ENCODE data around the gene EIPR1.
A peak's percentile ranks its signal among the peaks of the same experiment; 100 is the strongest.

Gene EIPR1

DNA sequence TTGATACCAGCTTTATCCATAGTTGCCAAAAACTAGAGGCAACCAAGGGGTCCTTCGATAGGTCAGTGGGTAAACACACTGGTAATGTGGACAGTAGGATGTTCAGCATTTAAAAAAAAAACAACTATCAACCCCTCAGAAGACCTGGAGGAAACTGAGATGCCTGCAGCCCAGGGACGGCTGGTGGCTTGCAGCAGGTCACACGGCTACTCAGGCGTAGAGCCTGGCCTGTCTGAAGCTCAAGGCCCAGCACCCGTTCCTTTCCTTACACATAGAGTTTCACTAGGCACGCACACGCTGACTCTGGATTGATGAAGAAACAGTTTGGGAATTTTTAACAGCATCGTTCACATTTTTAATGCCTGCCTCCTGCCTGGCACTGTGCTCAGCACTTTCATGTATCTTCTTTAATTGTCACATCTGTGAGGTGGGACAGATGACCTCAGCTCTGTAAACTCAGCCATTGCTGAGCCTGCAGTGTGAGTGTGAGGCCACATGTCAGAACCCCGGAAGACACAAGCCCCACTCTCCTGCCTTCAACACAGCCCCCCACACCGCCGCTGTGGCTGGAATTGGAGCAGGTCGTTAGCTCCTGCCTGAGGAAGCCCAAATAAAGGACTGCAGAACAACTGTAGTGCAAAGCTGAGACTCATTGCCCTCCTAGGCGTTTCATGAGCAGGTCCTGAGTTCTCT is 42.6 kb upstream of the EIPR1 start:
- no peak overlapping the region for H2BK15ac ChIP-seq (ENCODE audit: low read depth, poor library complexity, severe bottlenecking)
- no peak overlapping the region for H3K27ac ChIP-seq (ENCODE audit: low read length, poor library complexity, severe bottlenecking)
- no peak overlapping the region for H3K9ac ChIP-seq (ENCODE audit: low read length)
- H3K4me2 ChIP-seq (ENCODE audit: low read length, poor library complexity, severe bottlenecking): no peak overlapping the region
- no peak overlapping the region for H2BK12ac ChIP-seq (ENCODE audit: low read length in 2 of 2)
- no peak overlapping the region for H3K14ac ChIP-seq (ENCODE audit: low read length in 2 of 2)
- no peak for DNase-seq
- peaks cover 43% of the 10 kb centered on the region for H3K79me1 ChIP-seq (replicated peaks; ENCODE audit: low read length, poor library complexity, severe bottlenecking)
- H4K91ac ChIP-seq (ENCODE audit: low read length): no peak overlapping the region
- no peak overlapping the region for H3K4ac ChIP-seq (ENCODE audit: low read depth in 1 of 2, low read length in 2 of 2)
- WGBS: 90% methylated on average over 13 of the region's 13 CpGs
- peaks cover 5% of the 10 kb centered on the region for H3K4me1 ChIP-seq (ENCODE audit: control insufficient read depth, insufficient read depth, low read depth, low read length)
- no peak overlapping the region for H2AFZ ChIP-seq (ENCODE audit: low read depth, low read length)
- peaks cover 57 to 69% of the 10 kb centered on the region in 2 experiments for H3K36me3 ChIP-seq (ENCODE audit: control insufficient read depth in 1 of 2, insufficient read depth in 2 of 2, low read depth in 1 of 2, low read length in 2 of 2)
- H3K27me3 ChIP-seq (ENCODE audit: control insufficient read depth in 1 of 2, insufficient read depth in 1 of 2, low read length in 2 of 2): no peaks in the 10 kb centered on the region
- no peak overlapping the region for H3K23ac ChIP-seq (ENCODE audit: low read length in 2 of 2)
- H3K4me3 ChIP-seq (ENCODE audit: insufficient read depth in 1 of 2, low read depth in 1 of 2, low read length in 2 of 2): no peak overlapping the region
- H2BK5ac ChIP-seq (ENCODE audit: low read depth, low read length, poor library complexity, severe bottlenecking): no peak overlapping the region
- no peak overlapping the region for H3K18ac ChIP-seq (ENCODE audit: low read depth in 1 of 2, low read length in 2 of 2)
- H3K9me3 ChIP-seq (ENCODE audit: control insufficient read depth, low read length): no peaks in the 10 kb centered on the region
- no peak overlapping the region for H2AK5ac ChIP-seq (ENCODE audit: low read length, severe bottlenecking)
- H4K8ac ChIP-seq (ENCODE audit: low read length): no peak overlapping the region
- H2BK120ac ChIP-seq (ENCODE audit: low read depth, low read length): no peak overlapping the region

DNA sequence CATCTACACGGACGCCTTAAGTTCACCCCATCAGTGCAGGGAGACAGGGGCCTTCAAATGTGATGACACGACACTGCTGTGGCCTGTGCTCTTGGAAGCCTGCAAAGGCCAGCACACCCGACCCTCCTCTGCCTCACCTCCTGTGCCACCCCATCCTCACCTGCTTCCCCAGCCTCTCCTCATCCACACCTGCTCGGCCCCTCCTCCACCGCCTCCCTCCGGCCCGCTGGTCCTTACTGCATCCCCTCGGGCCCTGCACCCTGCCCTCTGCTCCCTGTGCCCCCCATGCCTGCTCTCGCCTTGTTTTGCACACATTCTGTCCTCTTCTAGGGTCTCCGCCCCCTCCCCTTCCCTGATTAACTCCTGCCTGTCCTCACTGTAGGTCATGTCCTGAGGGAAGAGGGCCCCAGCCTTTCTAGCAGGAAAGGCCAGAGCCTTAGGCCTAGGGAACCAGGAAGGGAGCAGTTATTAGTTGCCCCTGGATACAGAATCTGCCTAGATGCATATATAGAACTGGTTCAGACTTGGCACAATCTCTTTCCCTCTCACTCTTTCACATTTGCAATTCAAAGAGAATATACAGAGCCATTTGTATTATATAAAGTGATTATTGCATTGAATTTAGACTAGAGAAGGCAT is 41.3 kb upstream of the EIPR1 start:
- Histone ChIP-seq H2AK5ac (ENCODE audit: low read length, severe bottlenecking) (no peak overlapping the region), H3K9me3 (ENCODE audit: control insufficient read depth, low read length) (no peaks in the 10 kb centered on the region), H3K18ac (ENCODE audit: low read depth in 1 of 2, low read length in 2 of 2) (no peak overlapping the region), H3K4me2 (ENCODE audit: low read length, poor library complexity, severe bottlenecking) (no peak overlapping the region), H4K91ac (ENCODE audit: low read length) (no peak overlapping the region), H3K4me3 (ENCODE audit: insufficient read depth in 1 of 2, low read depth in 1 of 2, low read length in 2 of 2) (no peak overlapping the region), H3K36me3 (ENCODE audit: control insufficient read depth in 1 of 2, insufficient read depth in 2 of 2, low read depth in 1 of 2, low read length in 2 of 2) (peaks cover 59 to 64% of the 10 kb centered on the region in 2 experiments), H2BK120ac (ENCODE audit: low read depth, low read length) (no peak overlapping the region), H2BK15ac (ENCODE audit: low read depth, poor library complexity, severe bottlenecking) (no peak overlapping the region), H2AFZ (ENCODE audit: low read depth, low read length) (no peak overlapping the region), H3K9ac (ENCODE audit: low read length) (no peak overlapping the region), H3K4me1 (ENCODE audit: control insufficient read depth, insufficient read depth, low read depth, low read length) (peaks cover 5% of the 10 kb centered on the region), H2BK12ac (ENCODE audit: low read length in 2 of 2) (no peak overlapping the region), H3K79me1 (replicated peaks; ENCODE audit: low read length, poor library complexity, severe bottlenecking) (peaks cover 45% of the 10 kb centered on the region), H3K27me3 (ENCODE audit: control insufficient read depth in 1 of 2, insufficient read depth in 1 of 2, low read length in 2 of 2) (no peaks in the 10 kb centered on the region), H4K8ac (ENCODE audit: low read length) (peak overlapping the region; percentile 15), H3K4ac (ENCODE audit: low read depth in 1 of 2, low read length in 2 of 2) (no peak overlapping the region), H3K23ac (ENCODE audit: low read length in 2 of 2) (no peak overlapping the region), H3K27ac (ENCODE audit: low read length, poor library complexity, severe bottlenecking) (no peak overlapping the region), H3K14ac (ENCODE audit: low read length in 2 of 2) (no peak overlapping the region), H2BK5ac (ENCODE audit: low read depth, low read length, poor library complexity, severe bottlenecking) (no peak overlapping the region)
- no peak for DNase-seq
- 95% methylated on average over 11 of the region's 11 CpGs for WGBS

DNA sequence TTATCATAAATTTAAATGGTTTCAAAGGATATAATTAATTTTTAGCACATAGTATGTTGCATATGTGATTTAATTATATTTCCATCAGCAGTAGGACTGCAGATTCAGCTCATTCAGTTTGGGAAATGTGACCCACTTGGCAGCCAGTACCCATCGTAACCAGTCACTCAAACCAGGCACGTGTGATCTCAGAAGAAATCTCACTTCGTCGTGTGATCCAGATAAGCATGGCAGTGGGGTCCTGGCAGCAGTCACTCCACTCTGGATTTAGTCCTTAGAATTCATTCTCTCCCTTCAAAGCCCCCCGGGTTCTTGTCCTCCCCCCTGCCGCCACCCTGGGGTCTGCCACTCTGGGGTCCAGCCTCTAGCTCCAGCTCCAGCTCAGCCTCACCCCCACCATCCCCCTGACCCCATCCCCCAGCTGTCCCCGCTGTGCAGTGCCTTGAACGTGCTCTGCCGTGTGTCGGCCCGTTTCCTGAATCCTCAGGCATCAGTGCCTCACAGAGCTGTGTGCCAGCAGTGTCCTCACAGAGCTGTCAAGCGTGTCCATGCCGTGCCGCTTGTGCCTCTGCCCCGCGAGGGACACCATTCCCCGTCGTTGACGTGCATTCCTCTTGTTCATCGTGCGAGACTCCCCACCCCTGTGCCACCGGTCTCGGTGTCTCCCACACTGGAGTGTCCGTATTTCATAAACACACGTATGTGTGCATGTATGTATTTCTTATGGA is 36.7 kb upstream of the EIPR1 start:
- no peak overlapping the region for H3K4ac ChIP-seq (ENCODE audit: low read depth in 1 of 2, low read length in 2 of 2)
- H3K23ac ChIP-seq (ENCODE audit: low read length in 2 of 2): no peak overlapping the region
- no peak overlapping the region for H2BK120ac ChIP-seq (ENCODE audit: low read depth, low read length)
- H3K4me3 ChIP-seq (ENCODE audit: insufficient read depth in 1 of 2, low read depth in 1 of 2, low read length in 2 of 2): no peak overlapping the region
- H3K4me2 ChIP-seq (ENCODE audit: low read length, poor library complexity, severe bottlenecking): no peak overlapping the region
- no peak overlapping the region for H4K8ac ChIP-seq (ENCODE audit: low read length)
- no peak overlapping the region for H2BK5ac ChIP-seq (ENCODE audit: low read depth, low read length, poor library complexity, severe bottlenecking)
- H3K18ac ChIP-seq (ENCODE audit: low read depth in 1 of 2, low read length in 2 of 2): no peak overlapping the region
- H3K14ac ChIP-seq (ENCODE audit: low read length in 2 of 2): no peak overlapping the region
- no peak overlapping the region for H3K27ac ChIP-seq (ENCODE audit: low read length, poor library complexity, severe bottlenecking)
- peaks cover 43% of the 10 kb centered on the region for H3K79me1 ChIP-seq (replicated peaks; ENCODE audit: low read length, poor library complexity, severe bottlenecking)
- H3K27me3 ChIP-seq (ENCODE audit: control insufficient read depth in 1 of 2, insufficient read depth in 1 of 2, low read length in 2 of 2): no peaks in the 10 kb centered on the region
- no peak for DNase-seq
- no peaks in the 10 kb centered on the region for H3K9me3 ChIP-seq (ENCODE audit: control insufficient read depth, low read length)
- H4K91ac ChIP-seq (ENCODE audit: low read length): no peak overlapping the region
- no peak overlapping the region for H2BK12ac ChIP-seq (ENCODE audit: low read length in 2 of 2)
- H3K36me3 ChIP-seq (ENCODE audit: control insufficient read depth in 1 of 2, insufficient read depth in 2 of 2, low read depth in 1 of 2, low read length in 2 of 2): peaks cover 36 to 37% of the 10 kb centered on the region in 2 experiments
- no peak overlapping the region for H3K9ac ChIP-seq (ENCODE audit: low read length)
- no peaks in the 10 kb centered on the region for H3K4me1 ChIP-seq (ENCODE audit: control insufficient read depth, insufficient read depth, low read depth, low read length)
- WGBS: 94% methylated on average over 25 of the region's 25 CpGs
- no peak overlapping the region for H2BK15ac ChIP-seq (ENCODE audit: low read depth, poor library complexity, severe bottlenecking)
- H2AFZ ChIP-seq (ENCODE audit: low read depth, low read length): no peak overlapping the region
- H2AK5ac ChIP-seq (ENCODE audit: low read length, severe bottlenecking): no peak overlapping the region

DNA sequence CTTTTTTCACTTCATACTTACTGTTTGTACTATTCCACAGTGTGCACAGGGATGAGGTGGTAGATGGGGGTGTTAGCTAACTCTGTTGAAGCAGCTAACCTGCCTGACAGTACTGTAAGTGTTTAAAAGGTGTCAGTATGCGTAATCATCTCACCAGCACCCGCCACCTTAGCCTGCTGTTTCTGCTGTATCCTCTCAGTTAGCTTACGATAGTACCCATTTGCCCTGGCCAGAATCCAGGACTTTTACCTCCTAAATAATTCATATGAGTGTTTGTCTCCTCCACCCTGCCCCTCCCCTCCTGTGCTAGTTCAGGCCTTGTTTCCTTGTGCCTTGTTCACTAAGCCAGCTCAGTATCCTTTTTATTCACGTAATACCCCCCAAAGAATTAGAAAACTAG is 36.1 kb upstream of the EIPR1 start:
- Histone ChIP-seq H2AK5ac (ENCODE audit: low read length, severe bottlenecking) (no peak overlapping the region), H3K4me2 (ENCODE audit: low read length, poor library complexity, severe bottlenecking) (no peak overlapping the region), H3K36me3 (ENCODE audit: control insufficient read depth in 1 of 2, insufficient read depth in 2 of 2, low read depth in 1 of 2, low read length in 2 of 2) (peaks cover 33 to 37% of the 10 kb centered on the region in 2 experiments), H4K8ac (ENCODE audit: low read length) (no peak overlapping the region), H4K91ac (ENCODE audit: low read length) (no peak overlapping the region), H3K23ac (ENCODE audit: low read length in 2 of 2) (no peak overlapping the region), H3K4me3 (ENCODE audit: insufficient read depth in 1 of 2, low read depth in 1 of 2, low read length in 2 of 2) (no peak overlapping the region), H3K4me1 (ENCODE audit: control insufficient read depth, insufficient read depth, low read depth, low read length) (no peaks in the 10 kb centered on the region), H2BK120ac (ENCODE audit: low read depth, low read length) (no peak overlapping the region), H2AFZ (ENCODE audit: low read depth, low read length) (no peak overlapping the region), H3K9ac (ENCODE audit: low read length) (no peak overlapping the region), H3K27ac (ENCODE audit: low read length, poor library complexity, severe bottlenecking) (no peak overlapping the region), H2BK5ac (ENCODE audit: low read depth, low read length, poor library complexity, severe bottlenecking) (no peak overlapping the region), H3K9me3 (ENCODE audit: control insufficient read depth, low read length) (no peaks in the 10 kb centered on the region), H3K4ac (ENCODE audit: low read depth in 1 of 2, low read length in 2 of 2) (no peak overlapping the region), H3K14ac (ENCODE audit: low read length in 2 of 2) (no peak overlapping the region), H3K27me3 (ENCODE audit: control insufficient read depth in 1 of 2, insufficient read depth in 1 of 2, low read length in 2 of 2) (no peaks in the 10 kb centered on the region), H2BK12ac (ENCODE audit: low read length in 2 of 2) (no peak overlapping the region), H3K18ac (ENCODE audit: low read depth in 1 of 2, low read length in 2 of 2) (no peak overlapping the region), H2BK15ac (ENCODE audit: low read depth, poor library complexity, severe bottlenecking) (no peak overlapping the region), H3K79me1 (replicated peaks; ENCODE audit: low read length, poor library complexity, severe bottlenecking) (peaks cover 43% of the 10 kb centered on the region)
- DNase-seq: no peak
- WGBS: 98% methylated on average over 3 of the region's 4 CpGs
